HG03039 (cell line): ENCODE data around the gene IZUMO1.

Source experiments
- ATAC-seq: cut with Tn5 transposase; IDR thresholded peaks from one replicate; pipeline ENCODE4 v1.9.1; 2021; ENCODE audit warnings: mild to moderate bottlenecking, moderate library complexity; ENCODE audit not compliant: unreplicated experiment

The IZUMO1 gene

GRCh38 chr19:48757741-48758144 lies 11.0 kb upstream of the IZUMO1 start:
- ATAC-seq: no peak

GRCh38 chr19:48757089-48757675 lies 10.5 kb upstream of the IZUMO1 start:
- ATAC-seq: no peak

- no peak for ATAC-seq
These were observed 10.0 kb upstream of the IZUMO1 start for GRCh38 chr19:48756686-48757085.

GRCh38 chr19:48756212-48756611 lies 9.5 kb upstream of the IZUMO1 start:
- ATAC-seq: no peak

- no peak for ATAC-seq
These were observed 9.1 kb upstream of the IZUMO1 start for GRCh38 chr19:48755787-48756186.

- ATAC-seq: no peak
These were observed 8.5 kb upstream of the IZUMO1 start, which contains the start of gene FGF21 for GRCh38 chr19:48755084-48755641. FGF21 (plus strand) TSS chr19:48755524; CDS start chr19:48756237, 713 bp downstream.

- no peak for ATAC-seq
These were observed 6.0 kb upstream of the IZUMO1 start, which contains the start of gene FUT1 for GRCh38 chr19:48752496-48753365. FUT1 (minus strand) TSS chr19:48752641; CDS start chr19:48751281, 1,360 bp downstream.

GRCh38 chr19:48751845-48752495 lies 5.3 kb upstream of the IZUMO1 start:
- ATAC-seq: no peak

GRCh38 chr19:48750771-48751504 lies 4.2 kb upstream of the IZUMO1 start:
- no peak for ATAC-seq

- no peak for ATAC-seq
These were observed 3.6 kb upstream of the IZUMO1 start for GRCh38 chr19:48750351-48750750.

- no peak for ATAC-seq
These were observed 3.0 kb upstream of the IZUMO1 start for GRCh38 chr19:48749571-48750198.

- no peak for ATAC-seq
These were observed 599 bp downstream of the IZUMO1 start for GRCh38 chr19:48746110-48746509.

GRCh38 chr19:48745208-48745995 lies 1.3 kb downstream of the IZUMO1 start:
- ATAC-seq: no peak

GRCh38 chr19:48742096-48742495 lies 4.6 kb downstream of the IZUMO1 start:
- no peak for ATAC-seq

- no peak for ATAC-seq
These were observed 5.3 kb downstream of the IZUMO1 start for GRCh38 chr19:48741129-48741999.

- ATAC-seq: no peak
These were observed 6.3 kb downstream of the IZUMO1 start, which contains the start of gene RASIP1 for GRCh38 chr19:48740164-48740972. RASIP1 (minus strand) TSS chr19:48740610; CDS start chr19:48740282, 328 bp downstream.

- ATAC-seq: no peak
These were observed 7.1 kb downstream of the IZUMO1 start for GRCh38 chr19:48739404-48740163.
